Activated CD4-positive, alpha-beta T cell treated with anti-CD3 and anti-CD28 coated beads, Interleukin-2, amount 50 U/mL, for 16 hours (primary cell): Measurements from ENCODE around the gene TMPRSS2.

ENCODE experiments used
- DNase-seq: peaks from one replicate; pipeline ENCODE4 v3.0.0-alpha.2; 2020

Gene TMPRSS2

GRCh38 chr21:41509145-41509496, 1.2 kb upstream of the TMPRSS2 start:
- DNase-seq, result no peak

- no peak for DNase-seq
Observed at GRCh38 chr21:41508415-41509144, 622 bp upstream of the TMPRSS2 start.

GRCh38 chr21:41506611-41507520, 1.1 kb downstream of the TMPRSS2 start:
- DNase-seq, result no peak

- no peak for DNase-seq
Observed at GRCh38 chr21:41506005-41506594, 1.9 kb downstream of the TMPRSS2 start.

- no peak for DNase-seq
Observed at GRCh38 chr21:41504030-41504429, 3.9 kb downstream of the TMPRSS2 start.

GRCh38 chr21:41503331-41503730, 4.6 kb downstream of the TMPRSS2 start:
- no peak for DNase-seq

GRCh38 chr21:41501919-41502318, 6.0 kb downstream of the TMPRSS2 start:
- DNase-seq, result no peak

- no peak for DNase-seq
Observed at GRCh38 chr21:41500931-41501381, 7.0 kb downstream of the TMPRSS2 start.

GRCh38 chr21:41500363-41500762, 7.6 kb downstream of the TMPRSS2 start:
- DNase-seq, result no peak

- DNase-seq, result no peak
Observed at GRCh38 chr21:41499920-41500319, 8.0 kb downstream of the TMPRSS2 start.

- no peak for DNase-seq
Observed at GRCh38 chr21:41497788-41498187, 10.2 kb downstream of the TMPRSS2 start.

- DNase-seq, result no peak
Observed at GRCh38 chr21:41497008-41497407, 10.9 kb downstream of the TMPRSS2 start.

GRCh38 chr21:41494242-41494641, 13.7 kb downstream of the TMPRSS2 start:
- DNase-seq, result no peak

- DNase-seq, result no peak
Observed at GRCh38 chr21:41491412-41491811, 16.5 kb downstream of the TMPRSS2 start.

GRCh38 chr21:41490330-41490729, 17.6 kb downstream of the TMPRSS2 start:
- no peak for DNase-seq

GRCh38 chr21:41489329-41489728, 18.6 kb downstream of the TMPRSS2 start:
- no peak for DNase-seq

- DNase-seq, result peak; percentile 10
Observed at GRCh38 chr21:41488080-41488479, 19.9 kb downstream of the TMPRSS2 start.

GRCh38 chr21:41487082-41487481, 20.9 kb downstream of the TMPRSS2 start:
- no peak for DNase-seq

GRCh38 chr21:41483973-41484372, 24.0 kb downstream of the TMPRSS2 start:
- DNase-seq, result peak; percentile 3

- peak; percentile 14 for DNase-seq
Observed at GRCh38 chr21:41483415-41483814, 24.5 kb downstream of the TMPRSS2 start.

- no peak for DNase-seq
Observed at GRCh38 chr21:41482980-41483379, 25.0 kb downstream of the TMPRSS2 start.

GRCh38 chr21:41482301-41482700, 25.7 kb downstream of the TMPRSS2 start:
- no peak for DNase-seq

- no peak for DNase-seq
Observed at GRCh38 chr21:41481191-41481590, 26.8 kb downstream of the TMPRSS2 start.
